K562 (cell line): ENCODE measurements around the gene SMIM15.

Experiments used
- ARID2 ChIP-seq: fragments of 450-650 bp; IDR thresholded peaks from 2 replicates; pipeline ENCODE4 v1.6.1; 2017; ENCODE audit warnings: antibody characterized with exemption, mild to moderate bottlenecking
- MED1 ChIP-seq: sonication (generic); formaldehyde crosslinking; IDR thresholded peaks from 2 replicates; pipeline ENCODE4 v1.8.1; 2023; ENCODE audit warnings: missing genetic modification reagents, borderline replicate concordance
- NFIC ChIP-seq: fragments of 450-650 bp; IDR thresholded peaks from 2 replicates; pipeline ENCODE4 v1.6.1; 2017; ENCODE audit warnings: mild to moderate bottlenecking, inconsistent platforms
- SNRNP70 ChIP-seq: fragments of 200-400 bp; formaldehyde crosslinking; optimal IDR thresholded peaks from 2 replicates; pipeline ENCODE3; 2017; ENCODE audit warnings: low read depth, low read length
- SRF ChIP-seq, 2 experiments: fragments of 250-450, 450-650 bp in 1 of 2; sonication (Bioruptor Pico) in 1 of 2; sonication (generic) in 1 of 2; formaldehyde crosslinking; IDR thresholded peaks; 2 replicates each; pipeline versions ENCODE4 v1.5.0 to v1.5.1; 2020 to 2022; ENCODE audit warnings: mild to moderate bottlenecking in 1 of 2, missing genetic modification reagents in 1 of 2

- TF ChIP-seq SNRNP70 (no peak), ARID2 (no peak), NFIC (no peak), SRF (CRISPR knock-in tag; IDR thresholded peaks at IDR 0.05) (no peak), MED1 (CRISPR knock-in tag) (no peak)
Measured at GRCh38 chr5:61183538-61183937, 21.3 kb upstream of the SMIM15 start.
